Mononuclear cell (primary cell): ENCODE measurements around the gene SCGB1D1. TPM values are rescaled to one million over a fixed set of nuclear protein-coding genes. Genes with fewer than 3 reads are reported as not detected.

Experiments
- H3K27me3 ChIP-seq: 2 replicates; pipeline ENCODE4 v1.6.0; 2011; ENCODE audit warnings: low read length, control low read depth; ENCODE audit not compliant: insufficient read depth
- H3K4me1 ChIP-seq: 2 replicates; pipeline ENCODE4 v1.5.1; 2011; ENCODE audit warnings: mild to moderate bottlenecking, low read length, control low read depth; ENCODE audit not compliant: insufficient read depth
- H3K4me3 ChIP-seq: 2 replicates; pipeline ENCODE4 v1.5.1; 2011; ENCODE audit warnings: mild to moderate bottlenecking, low read length, moderate library complexity
- H3K9me3 ChIP-seq: 2 replicates; pipeline ENCODE4 v1.5.1; 2011; ENCODE audit warnings: low read depth, mild to moderate bottlenecking, control low read depth, low read length
- total RNA-seq: library from RNA; depleted of rRNA; stranded (reverse); fragments of >200 nt; gene quantifications from one replicate; pipeline ENCODE4 v1.2.3, GENCODE V29; 2012

Gene SCGB1D1
- total RNA-seq, 1 donor: not detected

GRCh38 chr11:62150887-62151736, 38.9 kb upstream of the SCGB1D1 start:
- Histone ChIP-seq H3K4me3 (no peak overlapping the region), H3K9me3 (no peaks in the 10 kb centered on the region), H3K27me3 (no peaks in the 10 kb centered on the region), H3K4me1 (no peaks in the 10 kb centered on the region)

DNA sequence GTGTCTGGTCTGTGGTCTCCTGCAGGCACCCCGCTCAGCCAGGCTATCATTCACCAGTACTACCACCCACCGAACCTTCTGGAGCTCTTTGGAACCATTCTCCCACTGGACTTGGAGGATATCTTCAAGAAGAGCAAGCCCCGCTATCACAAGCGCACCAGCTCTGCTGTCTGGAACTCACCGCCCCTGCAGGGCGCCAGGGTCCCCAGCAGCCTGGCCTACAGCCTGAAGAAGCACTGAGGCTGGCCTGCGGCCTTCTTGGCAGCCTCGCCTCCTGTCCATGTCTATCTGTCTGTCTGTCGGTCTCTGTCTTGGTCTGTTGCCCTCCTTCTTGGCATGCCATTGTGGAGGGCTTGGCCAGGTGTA, 38.3 kb upstream of the SCGB1D1 start:
- no peaks in the 10 kb centered on the region for H3K27me3 ChIP-seq

GRCh38 chr11:62152245-62153086, 37.5 kb upstream of the SCGB1D1 start:
- Histone ChIP-seq H3K27me3 (no peaks in the 10 kb centered on the region), H3K4me3 (no peak overlapping the region), H3K9me3 (no peaks in the 10 kb centered on the region), H3K4me1 (no peaks in the 10 kb centered on the region)

More for the DNA sequence above, 38.3 kb upstream of the SCGB1D1 start:
- no peaks in the 10 kb centered on the region for H3K4me1 ChIP-seq
- H3K4me3 ChIP-seq: no peak overlapping the region
- H3K9me3 ChIP-seq: no peaks in the 10 kb centered on the region

- H3K9me3 ChIP-seq: no peaks in the 10 kb centered on the region
- no peak overlapping the region for H3K4me3 ChIP-seq
- H3K4me1 ChIP-seq: no peaks in the 10 kb centered on the region
- H3K27me3 ChIP-seq: no peaks in the 10 kb centered on the region
Observed at GRCh38 chr11:62153087-62153395, 37.0 kb upstream of the SCGB1D1 start.

GRCh38 chr11:62153617-62154016, 36.4 kb upstream of the SCGB1D1 start:
- H3K27me3 ChIP-seq: no peaks in the 10 kb centered on the region
- no peaks in the 10 kb centered on the region for H3K4me1 ChIP-seq
- no peak overlapping the region for H3K4me3 ChIP-seq
- H3K9me3 ChIP-seq: no peaks in the 10 kb centered on the region

GRCh38 chr11:62157603-62158002, 32.4 kb upstream of the SCGB1D1 start:
- Histone ChIP-seq H3K4me1 (no peaks in the 10 kb centered on the region), H3K9me3 (no peaks in the 10 kb centered on the region), H3K27me3 (no peaks in the 10 kb centered on the region), H3K4me3 (no peak overlapping the region)

DNA sequence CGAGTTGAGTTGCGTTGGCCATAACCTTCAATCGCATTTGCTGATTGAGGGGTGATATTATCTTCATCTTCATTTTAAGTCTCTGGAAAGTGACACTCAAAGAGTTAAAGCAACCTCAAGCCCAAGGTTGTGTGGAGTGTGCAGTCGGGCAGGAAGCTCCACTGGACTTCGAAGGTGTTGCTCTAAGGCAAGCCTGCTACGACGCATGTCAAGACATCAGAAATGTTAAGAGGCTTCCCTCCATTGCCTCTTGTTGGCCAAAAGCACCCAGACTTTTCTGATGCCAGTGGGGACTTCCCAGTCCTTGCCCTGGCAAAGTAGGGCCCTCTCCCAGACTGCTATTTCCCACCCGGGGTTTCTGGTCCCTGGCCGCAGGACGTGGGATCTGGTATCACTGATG, 23.6 kb upstream of the SCGB1D1 start:
- Histone ChIP-seq H3K4me1 (no peaks in the 10 kb centered on the region), H3K4me3 (no peak overlapping the region), H3K27me3 (peaks cover 5% of the 10 kb centered on the region), H3K9me3 (no peaks in the 10 kb centered on the region)

DNA sequence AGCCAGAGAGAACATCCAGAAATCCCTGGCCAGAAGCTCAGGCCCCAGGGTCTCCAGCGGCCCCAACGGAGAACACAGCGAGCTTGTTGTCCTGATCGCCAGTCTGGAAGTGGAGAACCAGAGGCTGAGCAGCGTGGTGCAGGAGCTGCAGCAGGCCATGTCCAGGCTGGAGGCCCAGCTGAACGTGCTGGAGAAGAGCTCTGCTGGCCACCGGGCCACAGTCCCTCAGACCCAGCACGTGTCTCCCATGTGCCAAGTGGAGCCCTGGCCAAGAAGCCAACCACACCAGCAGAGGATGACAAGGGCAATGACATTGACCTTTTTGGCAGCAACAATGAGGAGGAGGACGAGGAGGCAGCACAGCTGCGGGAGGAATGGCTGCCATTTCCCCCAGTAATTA, 20.6 kb upstream of the SCGB1D1 start:
- H3K27me3 ChIP-seq: peaks cover 19% of the 10 kb centered on the region
- H3K4me1 ChIP-seq: no peaks in the 10 kb centered on the region
- no peaks in the 10 kb centered on the region for H3K9me3 ChIP-seq
- no peak overlapping the region for H3K4me3 ChIP-seq

- H3K27me3 ChIP-seq: peaks cover 19% of the 10 kb centered on the region
Observed at GRCh38 chr11:62169935-62170334, 20.1 kb upstream of the SCGB1D1 start.

GRCh38 chr11:62171261-62171723, 18.7 kb upstream of the SCGB1D1 start:
- Histone ChIP-seq H3K9me3 (no peaks in the 10 kb centered on the region), H3K4me1 (no peaks in the 10 kb centered on the region), H3K4me3 (no peak overlapping the region)

More at GRCh38 chr11:62169935-62170334, 20.1 kb upstream of the SCGB1D1 start:
- H3K4me1 ChIP-seq: no peaks in the 10 kb centered on the region
- no peaks in the 10 kb centered on the region for H3K9me3 ChIP-seq
- no peak overlapping the region for H3K4me3 ChIP-seq

DNA sequence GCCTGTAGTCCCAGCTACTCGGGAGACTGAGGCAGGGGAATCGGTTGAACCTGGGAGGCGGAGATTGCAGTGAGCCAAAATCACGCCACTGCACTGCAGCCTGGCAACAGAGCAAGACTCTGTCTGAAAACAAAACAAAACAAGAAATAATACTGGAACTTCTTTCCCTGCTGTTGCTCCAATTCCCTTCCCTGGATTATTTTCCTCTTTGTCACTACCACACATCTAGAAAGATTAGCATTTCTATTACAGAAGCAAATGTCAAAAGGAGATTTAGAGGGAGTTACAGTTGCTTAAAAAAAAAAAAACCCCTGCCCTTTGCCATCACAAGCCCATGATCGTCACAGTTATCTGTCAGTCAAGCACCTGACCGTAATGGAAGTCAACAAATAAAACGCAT, 17.7 kb upstream of the SCGB1D1 start:
- no peaks in the 10 kb centered on the region for H3K4me1 ChIP-seq
- no peaks in the 10 kb centered on the region for H3K9me3 ChIP-seq
- H3K27me3 ChIP-seq: peaks cover 29% of the 10 kb centered on the region

More at GRCh38 chr11:62171261-62171723, 18.7 kb upstream of the SCGB1D1 start:
- peaks cover 24% of the 10 kb centered on the region for H3K27me3 ChIP-seq

GRCh38 chr11:62176766-62177165, 13.2 kb upstream of the SCGB1D1 start:
- H3K9me3 ChIP-seq: no peaks in the 10 kb centered on the region
- no peaks in the 10 kb centered on the region for H3K4me1 ChIP-seq
- H3K27me3 ChIP-seq: peaks cover 23% of the 10 kb centered on the region
- H3K4me3 ChIP-seq: no peak overlapping the region

More for the DNA sequence above, 17.7 kb upstream of the SCGB1D1 start:
- H3K4me3 ChIP-seq: no peak overlapping the region

DNA sequence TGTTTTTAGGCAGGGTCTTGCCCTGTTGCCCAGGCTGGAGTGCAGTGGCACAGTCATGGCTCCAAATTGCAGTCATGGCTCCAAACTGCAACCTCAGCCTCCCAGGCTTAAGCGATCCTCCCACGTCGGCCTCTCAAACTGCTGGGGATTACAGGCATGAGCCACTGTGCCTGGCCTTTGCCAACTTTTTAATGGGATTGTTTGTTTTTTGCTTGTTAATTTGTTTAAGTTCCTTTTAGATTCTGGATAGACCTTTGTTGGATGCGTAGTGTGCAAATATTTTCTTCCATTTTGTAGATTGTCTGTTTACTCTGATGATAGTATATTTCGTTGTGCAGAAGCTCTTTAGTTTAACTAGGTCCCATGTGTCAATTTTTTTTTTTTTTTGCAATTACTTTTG, 10.0 kb upstream of the SCGB1D1 start:
- H3K27me3 ChIP-seq: peaks cover 18% of the 10 kb centered on the region
- no peaks in the 10 kb centered on the region for H3K4me1 ChIP-seq
- no peaks in the 10 kb centered on the region for H3K9me3 ChIP-seq
- no peak overlapping the region for H3K4me3 ChIP-seq

DNA sequence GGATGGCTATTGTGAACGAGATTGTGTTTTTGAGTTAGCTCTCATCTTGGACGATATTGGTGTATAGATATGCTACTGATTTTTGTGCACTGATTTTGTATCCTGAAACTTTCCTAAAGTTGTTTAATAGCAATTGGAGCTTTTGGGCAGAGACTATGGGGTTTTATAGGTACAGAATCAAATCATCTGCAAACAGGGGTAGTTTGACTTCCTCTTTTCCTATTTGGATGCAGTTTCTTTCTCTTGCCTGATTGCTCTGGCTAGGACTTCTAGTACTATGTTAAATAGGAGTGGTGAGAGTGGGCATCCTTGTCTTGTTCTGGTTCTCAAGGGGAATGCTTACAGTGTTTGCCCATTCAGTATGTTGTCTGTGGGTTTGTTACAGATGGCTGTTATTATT, 8.9 kb upstream of the SCGB1D1 start:
- H3K4me1 ChIP-seq: no peaks in the 10 kb centered on the region
- peaks cover 13% of the 10 kb centered on the region for H3K27me3 ChIP-seq
- no peak overlapping the region for H3K4me3 ChIP-seq
- H3K9me3 ChIP-seq: no peaks in the 10 kb centered on the region

GRCh38 chr11:62182147-62182891, 7.7 kb upstream of the SCGB1D1 start:
- H3K4me1 ChIP-seq: no peaks in the 10 kb centered on the region
- no peaks in the 10 kb centered on the region for H3K9me3 ChIP-seq
- H3K4me3 ChIP-seq: no peak overlapping the region
- H3K27me3 ChIP-seq: peaks cover 7% of the 10 kb centered on the region
